SK-N-MC (cell line): ENCODE measurements around the gene NHLRC2.

Experiments
- DNase-seq: peaks from one replicate; pipeline ENCODE4 v3.0.0-alpha.2; 2011; ENCODE audit warnings: low read depth, low spot score
- H3K27ac ChIP-seq: fragments of 200-600 bp; sonication (generic); 2 replicates; pipeline ENCODE4 v1.5.1; 2016; ENCODE audit warnings: mixed run types
- H3K36me3 ChIP-seq: fragments of 200-600 bp; sonication (generic); 2 replicates; pipeline ENCODE4 v1.6.1; 2017; ENCODE audit warnings: antibody characterized with exemption, low read length, mixed read lengths; ENCODE audit not compliant: insufficient read depth
- H3K4me3 ChIP-seq: fragments of 200-600 bp; sonication (generic); 2 replicates; pipeline ENCODE4 v1.5.1; 2016
- H3K9ac ChIP-seq: fragments of 200-600 bp; sonication (generic); 2 replicates; pipeline ENCODE4 v1.8.0; 2017; ENCODE audit warnings: mixed run types, mixed read lengths; ENCODE audit not compliant: insufficient read length
- H3K9me3 ChIP-seq: fragments of 200-600 bp; sonication (generic); 2 replicates; pipeline ENCODE4 v1.6.1; 2017; ENCODE audit warnings: low read depth, mild to moderate bottlenecking, antibody characterized with exemption, low read length, moderate library complexity, mixed read lengths
- EZH2 ChIP-seq: fragments of 200-600 bp; sonication (generic); IDR thresholded peaks from one replicate; pipeline ENCODE4 v1.6.1; 2017; ENCODE audit warnings: antibody characterized with exemption
- FOXP2 ChIP-seq: optimal IDR thresholded peaks from 2 replicates; pipeline ENCODE3; 2011; ENCODE audit warnings: mild to moderate bottlenecking, moderate library complexity; ENCODE audit not compliant: insufficient read depth; ENCODE audit errors: extremely low read length, control extremely low read depth
- POLR2AphosphoS5 ChIP-seq: IDR thresholded peaks from 2 replicates; pipeline ENCODE4 v1.6.1; 2012; ENCODE audit warnings: mild to moderate bottlenecking, low read depth, low read length, borderline replicate concordance

Gene NHLRC2

GRCh38 chr10:113958631-113959382 is 104.3 kb downstream of the NHLRC2 start:
- H3K36me3 ChIP-seq = no peaks in the 10 kb centered on the region
- no peak overlapping the region for H3K4me3 ChIP-seq
- no peak for DNase-seq
- TF ChIP-seq FOXP2 (no peak), EZH2 (no peak), POLR2AphosphoS5 (no peak)
- H3K9ac ChIP-seq = no peak overlapping the region
- H3K27ac ChIP-seq = peak overlapping the region; percentile 13; the same call in 1 of the 2 replicates
- H3K9me3 ChIP-seq = no peaks in the 10 kb centered on the region

GRCh38 chr10:113959383-113959760 is 104.9 kb downstream of the NHLRC2 start:
- Histone ChIP-seq H3K36me3 (no peaks in the 10 kb centered on the region), H3K4me3 (no peak overlapping the region), H3K27ac (no peak overlapping the region), H3K9me3 (no peaks in the 10 kb centered on the region), H3K9ac (no peak overlapping the region)
- no peak for TF ChIP-seq POLR2AphosphoS5
- TF ChIP-seq FOXP2 = no peak
- TF ChIP-seq EZH2 = no peak
- DNase-seq = no peak

GRCh38 chr10:113960617-113961181 is 106.2 kb downstream of the NHLRC2 start:
- H3K36me3 ChIP-seq = no peaks in the 10 kb centered on the region
- TF ChIP-seq POLR2AphosphoS5 = no peak
- no peak for TF ChIP-seq EZH2
- no peak for TF ChIP-seq FOXP2
- no peaks in the 10 kb centered on the region for H3K9me3 ChIP-seq
- H3K9ac ChIP-seq = no peak overlapping the region
- DNase-seq = no peak
- H3K27ac ChIP-seq = no peak overlapping the region
- no peak overlapping the region for H3K4me3 ChIP-seq

DNA sequence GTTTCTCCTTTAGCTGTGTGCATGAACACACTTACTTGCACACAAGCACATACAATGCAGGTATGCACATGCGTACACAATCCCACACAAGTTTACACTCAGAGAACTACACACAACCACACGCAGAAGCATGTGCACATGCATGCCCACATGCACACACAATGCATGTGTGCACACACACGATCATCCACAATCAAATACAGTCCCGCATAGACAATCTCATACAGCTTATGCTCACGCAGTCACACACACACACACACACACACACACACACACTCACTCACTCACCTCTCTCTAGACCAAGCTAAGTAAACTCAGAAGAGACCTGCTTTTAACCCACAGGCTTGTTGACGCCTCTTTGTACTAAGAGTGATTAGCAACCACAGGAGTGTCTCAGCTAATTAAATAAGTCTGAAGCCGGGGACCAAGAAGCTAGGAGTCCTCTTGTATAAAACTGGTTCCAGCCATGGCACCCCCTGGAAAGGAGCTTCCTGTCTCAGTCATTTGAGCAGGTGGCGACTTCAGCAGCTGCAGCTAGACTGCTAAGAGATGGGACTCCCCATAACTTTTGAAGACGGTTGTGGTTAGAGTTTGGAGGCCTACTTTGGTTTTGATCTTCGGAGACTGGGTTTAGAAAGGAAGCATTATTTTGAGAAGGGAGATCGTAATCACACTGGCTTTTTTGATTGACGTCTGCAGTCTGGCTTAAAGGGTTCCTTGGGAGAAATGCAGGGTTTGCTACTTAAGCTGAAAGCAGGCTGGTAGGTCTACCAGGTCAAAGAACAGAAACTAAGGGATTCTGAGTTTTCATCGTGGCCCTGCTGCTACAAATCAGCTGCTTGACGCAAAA is 106.9 kb downstream of the NHLRC2 start:
- no peak overlapping the region for H3K27ac ChIP-seq
- H3K9ac ChIP-seq = no peak overlapping the region
- H3K36me3 ChIP-seq = no peaks in the 10 kb centered on the region
- no peak for DNase-seq
- no peak overlapping the region for H3K4me3 ChIP-seq
- no peaks in the 10 kb centered on the region for H3K9me3 ChIP-seq
- TF ChIP-seq EZH2 = no peak
- no peak for TF ChIP-seq FOXP2
- no peak for TF ChIP-seq POLR2AphosphoS5

DNA sequence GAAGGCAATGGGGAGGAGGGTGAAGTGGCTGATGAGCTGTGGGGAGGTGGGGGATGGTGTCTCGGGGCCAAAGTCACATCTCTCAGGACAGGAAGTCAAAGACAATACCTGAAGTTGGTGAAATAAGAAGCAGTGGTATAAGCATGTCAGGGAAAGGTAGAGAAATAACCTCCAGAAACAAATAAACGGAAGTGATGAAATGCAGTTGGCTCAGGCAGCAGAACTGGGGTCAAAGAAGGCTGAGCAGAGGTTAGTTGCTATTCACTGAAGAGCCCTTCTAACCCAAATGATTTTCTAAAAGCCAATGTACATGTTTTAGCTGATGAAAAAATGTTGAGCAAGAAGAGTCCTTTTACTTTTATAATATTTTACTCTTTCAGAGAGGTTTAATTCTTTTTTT is 110.6 kb downstream of the NHLRC2 start:
- no peak for DNase-seq
- Histone ChIP-seq H3K9me3 (no peaks in the 10 kb centered on the region), H3K4me3 (no peak overlapping the region), H3K27ac (no peak overlapping the region), H3K9ac (no peak overlapping the region), H3K36me3 (no peaks in the 10 kb centered on the region)
- TF ChIP-seq EZH2 = no peak
- no peak for TF ChIP-seq POLR2AphosphoS5
- no peak for TF ChIP-seq FOXP2

DNA sequence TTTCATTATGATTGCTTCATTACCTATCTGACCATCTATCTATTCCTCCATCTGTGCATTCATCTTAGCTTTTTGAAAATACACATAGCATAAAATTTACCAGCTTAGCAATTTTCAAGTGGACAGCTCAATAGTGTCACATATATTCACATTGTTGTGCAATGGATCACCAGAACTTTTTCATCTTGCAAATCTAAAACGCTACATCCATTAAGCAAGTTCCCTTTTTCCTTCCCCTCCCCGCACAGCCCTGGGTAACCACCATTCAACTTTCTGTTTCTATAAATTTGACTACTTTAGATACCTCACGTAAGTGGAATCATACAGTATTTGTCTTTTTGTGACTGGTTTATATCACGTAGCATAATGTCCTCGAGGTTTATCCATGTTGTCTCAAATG is 111.2 kb downstream of the NHLRC2 start:
- Histone ChIP-seq H3K27ac (no peak overlapping the region), H3K9ac (no peak overlapping the region), H3K9me3 (no peaks in the 10 kb centered on the region), H3K4me3 (no peak overlapping the region), H3K36me3 (no peaks in the 10 kb centered on the region)
- no peak for DNase-seq
- TF ChIP-seq EZH2 (no peak), POLR2AphosphoS5 (no peak), FOXP2 (no peak)
